Keratinocyte (primary cell): ENCODE measurements around the gene CWC22. TPM values are rescaled to one million over a fixed set of nuclear protein-coding genes. Genes with fewer than 3 reads are reported as not detected.
"Not testable (repeated sequence)": the region's sequence is repeated elsewhere in the genome, so short reads cannot be mapped to it uniquely, and the experiment has no call there.

ENCODE experiments used
- DNase-seq: peaks from one replicate; pipeline ENCODE4 v3.0.0-alpha.2; 2011; ENCODE audit warnings: low read depth, missing footprints, low spot score
- FAIRE-seq: peaks from 2 replicates; lab custom pipeline; 2011; peaks lifted over from hg19 to GRCh38; lab: Jason Lieb, UNC
- H2AFZ ChIP-seq: 2 replicates; pipeline ENCODE4 v1.6.0; 2012; ENCODE audit warnings: low read length, control low read depth, inconsistent platforms; ENCODE audit not compliant: control insufficient read depth
- H3K27ac ChIP-seq: 2 replicates; pipeline ENCODE4 v1.5.1; 2011; ENCODE audit warnings: low read length; ENCODE audit not compliant: control insufficient read depth, insufficient read depth
- H3K27me3 ChIP-seq: 3 replicates; pipeline ENCODE4 v1.6.0; 2011; ENCODE audit warnings: low read length; ENCODE audit not compliant: control insufficient read depth, insufficient read depth; ENCODE audit errors: extremely low read depth
- H3K36me3 ChIP-seq, 2 experiments: 2 replicates in 1 of 2; 3 replicates in 1 of 2; pipeline ENCODE4 v1.5.1; 2011; ENCODE audit warnings: low read length in 2 of 2, mild to moderate bottlenecking in 1 of 2; ENCODE audit not compliant: control insufficient read depth in 2 of 2, insufficient read depth in 2 of 2; ENCODE audit errors: extremely low read depth in 1 of 2
- H3K4me1 ChIP-seq: 3 replicates; pipeline ENCODE4 v1.5.1; 2011; ENCODE audit warnings: low read length; ENCODE audit not compliant: control insufficient read depth, insufficient read depth; ENCODE audit errors: extremely low read depth
- H3K4me2 ChIP-seq: 3 replicates; pipeline ENCODE4 v1.6.0; 2011; ENCODE audit warnings: low read depth, low read length; ENCODE audit not compliant: control insufficient read depth, insufficient read depth; ENCODE audit errors: extremely low read depth
- H3K4me3 ChIP-seq, 3 experiments: fragments of 200-600 bp in 1 of 3; sonication (generic) in 1 of 3; 2 replicates in 2 of 3; 3 replicates in 1 of 3; pipeline ENCODE4 v1.5.1; 2011 to 2016; ENCODE audit warnings: low read length in 3 of 3, mild to moderate bottlenecking in 3 of 3, control low read depth in 2 of 3, inconsistent platforms in 1 of 3, low read depth in 1 of 3, mixed read lengths in 1 of 3, mixed run types in 1 of 3, moderate library complexity in 1 of 3; ENCODE audit not compliant: control insufficient read depth in 2 of 3, insufficient read depth in 2 of 3; ENCODE audit errors: extremely low read depth in 1 of 3
- H3K79me2 ChIP-seq: 2 replicates; pipeline ENCODE4 v1.6.0; 2012; ENCODE audit warnings: low read length; ENCODE audit not compliant: control insufficient read depth, insufficient read depth
- H3K9ac ChIP-seq: 3 replicates; pipeline ENCODE4 v1.6.0; 2011; ENCODE audit warnings: low read length; ENCODE audit not compliant: control insufficient read depth, insufficient read depth; ENCODE audit errors: extremely low read depth
- H3K9me1 ChIP-seq: 3 replicates; pipeline ENCODE4 v1.6.0; 2011; ENCODE audit warnings: low read length; ENCODE audit not compliant: control insufficient read depth, insufficient read depth; ENCODE audit errors: extremely low read depth
- H3K9me3 ChIP-seq: 2 replicates; pipeline ENCODE4 v1.5.1; 2012; ENCODE audit warnings: low read depth, low read length; ENCODE audit not compliant: control insufficient read depth
- H4K20me1 ChIP-seq: 3 replicates; pipeline ENCODE4 v1.6.0; 2011; ENCODE audit warnings: low read length; ENCODE audit not compliant: control insufficient read depth, insufficient read depth; ENCODE audit errors: extremely low read depth
- EZH2 ChIP-seq: IDR thresholded peaks from one replicate; pipeline ENCODE4 v1.6.1; 2012; ENCODE audit warnings: inconsistent platforms, mild to moderate bottlenecking, low read length, moderate library complexity
- dilution Hi-C: fragments of 300-500 bp; cut with MboI; formaldehyde crosslinking; loops from one replicate; pipeline ENCODE4 v1.7.0; 2020; ENCODE audit warnings: low sequenced_read_pairs; ENCODE audit not compliant: extremely low pct_ligation_motif_present
- polyA minus RNA-seq, 3 experiments: library from RNA; depleted of rRNA, polyadenylated mRNA; stranded (reverse); fragments of >200 nt; gene quantifications; 1 replicate in 1 of 3; 2 replicates in 1 of 3; 3 replicates in 1 of 3; pipeline ENCODE4 v1.2.3, GENCODE V29; 2011
- polyA plus RNA-seq, 5 experiments: library from polyadenylated mRNA; depleted of rRNA in 3 of 5; stranded (reverse) in 3 of 5; stranded (forward) in 1 of 5; unstranded in 1 of 5; fragments of >200 nt; gene quantifications; 1 replicate in 1 of 5; 2 replicates in 3 of 5; 3 replicates in 1 of 5; pipeline versions ENCODE4 v1.2.1 to v1.2.3, GENCODE V29; 2011 to 2012; ENCODE audit warnings: missing spikeins in 2 of 5, low read depth in 1 of 5, low replicate concordance in 1 of 5
- TF ChIP-seq, protein P1 (sequence below), 3 experiments: IDR thresholded peaks in 1 of 3; conservative IDR thresholded peaks in 1 of 3; optimal IDR thresholded peaks in 1 of 3; 2 replicates in 2 of 3; 3 replicates in 1 of 3; pipeline versions ENCODE3 to v1.5.1; 2011; ENCODE audit warnings: low read length in 3 of 3, mild to moderate bottlenecking in 3 of 3, moderate library complexity in 2 of 3, control low read depth in 1 of 3, inconsistent platforms in 1 of 3; ENCODE audit not compliant: insufficient read depth in 2 of 3; ENCODE audit errors: extremely low read depth in 1 of 3

Gene CWC22
- polyA plus RNA-seq (3.7 to 8.8 TPM (median 4.8 TPM) in 3 replicates), polyA minus RNA-seq (0.95 to 10.1 TPM (median 3.0 TPM) in 3 replicates)
- polyA plus RNA-seq (2011; ENCODE audit: low read depth) = 44.7 TPM
- 3.6 and 5.8 TPM in 2 replicates for polyA plus RNA-seq (2011; cell fraction: cytosol; rRNA removed)
- 7.8 and 11.0 TPM in 2 replicates for polyA plus RNA-seq (2011; cell fraction: nucleus; rRNA removed)
- 13.2 and 18.4 TPM in 2 replicates for polyA plus RNA-seq (2012; ENCODE audit: low replicate concordance)
- 2.5 TPM for polyA minus RNA-seq (2011; cell fraction: cytosol; rRNA and poly(A)+ RNA removed)
- 4.1 and 6.8 TPM in 2 replicates for polyA minus RNA-seq (2011; cell fraction: nucleus; rRNA and poly(A)+ RNA removed)

DNA sequence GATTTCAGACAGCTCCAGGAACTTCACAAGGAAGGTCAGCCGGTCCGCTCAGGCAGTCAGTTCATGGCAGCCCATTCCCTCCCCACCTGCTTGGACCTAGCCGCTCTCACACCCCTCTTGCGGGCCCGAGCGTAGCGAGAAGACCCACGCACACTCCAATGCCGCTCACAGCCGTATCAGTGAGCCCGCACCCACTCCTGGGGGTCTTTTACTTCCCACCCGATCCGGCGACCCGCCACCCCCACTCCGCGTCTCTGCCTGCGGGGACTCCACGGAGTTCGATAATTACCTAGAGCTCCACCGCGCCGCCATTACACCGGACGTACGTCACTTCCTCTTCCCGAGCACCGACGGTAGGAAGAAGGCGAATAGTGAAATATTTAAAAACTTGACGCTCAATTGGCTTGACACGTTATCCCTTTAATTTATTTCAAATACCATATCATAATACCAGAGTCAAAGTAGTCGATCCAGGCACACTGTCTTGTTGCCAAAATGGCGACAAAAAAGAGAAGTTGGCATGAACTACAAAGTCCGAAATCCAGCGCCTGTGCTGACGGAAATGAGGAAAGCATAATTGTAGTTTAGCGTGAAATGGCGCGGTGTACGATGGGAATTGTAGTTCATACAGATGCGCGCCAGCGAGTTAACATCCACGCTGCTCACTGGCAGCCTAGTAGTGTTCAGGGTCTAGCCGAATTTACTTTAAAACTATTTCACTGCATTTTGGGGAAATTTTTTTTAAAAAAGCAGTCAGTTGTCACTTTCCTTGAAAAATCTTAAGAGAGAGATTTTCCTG lies at the start of gene CWC22:
Gene CWC22, minus strand, starts transcription at position 517 of the 799 bp plus-strand sequence. CDS start 13,956 bp downstream, outside the sequence.
- FAIRE-seq (peak; percentile 82), DNase-seq (no peak)
- H3K27ac ChIP-seq = peak within 1 kb of the TSS; percentile 97
- H3K4me2 ChIP-seq = peak within 1 kb of the TSS; percentile 95
- H3K79me2 ChIP-seq = peaks cover 43% of the 10 kb centered on the region
- H3K9me3 ChIP-seq = no peaks in the 10 kb centered on the region
- H3K36me3 ChIP-seq = no peaks in the 10 kb centered on the region
- no peaks in the 10 kb centered on the region for H3K9me1 ChIP-seq
- TF ChIP-seq, protein P1, sequence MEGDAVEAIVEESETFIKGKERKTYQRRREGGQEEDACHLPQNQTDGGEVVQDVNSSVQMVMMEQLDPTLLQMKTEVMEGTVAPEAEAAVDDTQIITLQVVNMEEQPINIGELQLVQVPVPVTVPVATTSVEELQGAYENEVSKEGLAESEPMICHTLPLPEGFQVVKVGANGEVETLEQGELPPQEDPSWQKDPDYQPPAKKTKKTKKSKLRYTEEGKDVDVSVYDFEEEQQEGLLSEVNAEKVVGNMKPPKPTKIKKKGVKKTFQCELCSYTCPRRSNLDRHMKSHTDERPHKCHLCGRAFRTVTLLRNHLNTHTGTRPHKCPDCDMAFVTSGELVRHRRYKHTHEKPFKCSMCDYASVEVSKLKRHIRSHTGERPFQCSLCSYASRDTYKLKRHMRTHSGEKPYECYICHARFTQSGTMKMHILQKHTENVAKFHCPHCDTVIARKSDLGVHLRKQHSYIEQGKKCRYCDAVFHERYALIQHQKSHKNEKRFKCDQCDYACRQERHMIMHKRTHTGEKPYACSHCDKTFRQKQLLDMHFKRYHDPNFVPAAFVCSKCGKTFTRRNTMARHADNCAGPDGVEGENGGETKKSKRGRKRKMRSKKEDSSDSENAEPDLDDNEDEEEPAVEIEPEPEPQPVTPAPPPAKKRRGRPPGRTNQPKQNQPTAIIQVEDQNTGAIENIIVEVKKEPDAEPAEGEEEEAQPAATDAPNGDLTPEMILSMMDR (optimal IDR thresholded peaks at IDR 0.05 in 1 of 3, IDR thresholded peaks at IDR 0.05 in 1 of 3, conservative IDR thresholded peaks at IDR 0.05 in 1 of 3; ENCODE audit: extremely low read depth in 1 of 3, insufficient read depth in 2 of 3, low read length in 3 of 3) = no peak
- no peak for TF ChIP-seq EZH2
- H2AFZ ChIP-seq = peak within 1 kb of the TSS; percentile 98
- no peaks in the 10 kb centered on the region for H3K27me3 ChIP-seq
- peak within 1 kb of the TSS; percentile 91 to 99 (median 94) for H3K4me3 ChIP-seq
- peaks cover 18% of the 10 kb centered on the region for H3K4me1 ChIP-seq
- peak within 1 kb of the TSS; percentile 92 for H3K9ac ChIP-seq
- H4K20me1 ChIP-seq = no peaks in the 10 kb centered on the region
- dilution Hi-C loops = no loop called here

DNA sequence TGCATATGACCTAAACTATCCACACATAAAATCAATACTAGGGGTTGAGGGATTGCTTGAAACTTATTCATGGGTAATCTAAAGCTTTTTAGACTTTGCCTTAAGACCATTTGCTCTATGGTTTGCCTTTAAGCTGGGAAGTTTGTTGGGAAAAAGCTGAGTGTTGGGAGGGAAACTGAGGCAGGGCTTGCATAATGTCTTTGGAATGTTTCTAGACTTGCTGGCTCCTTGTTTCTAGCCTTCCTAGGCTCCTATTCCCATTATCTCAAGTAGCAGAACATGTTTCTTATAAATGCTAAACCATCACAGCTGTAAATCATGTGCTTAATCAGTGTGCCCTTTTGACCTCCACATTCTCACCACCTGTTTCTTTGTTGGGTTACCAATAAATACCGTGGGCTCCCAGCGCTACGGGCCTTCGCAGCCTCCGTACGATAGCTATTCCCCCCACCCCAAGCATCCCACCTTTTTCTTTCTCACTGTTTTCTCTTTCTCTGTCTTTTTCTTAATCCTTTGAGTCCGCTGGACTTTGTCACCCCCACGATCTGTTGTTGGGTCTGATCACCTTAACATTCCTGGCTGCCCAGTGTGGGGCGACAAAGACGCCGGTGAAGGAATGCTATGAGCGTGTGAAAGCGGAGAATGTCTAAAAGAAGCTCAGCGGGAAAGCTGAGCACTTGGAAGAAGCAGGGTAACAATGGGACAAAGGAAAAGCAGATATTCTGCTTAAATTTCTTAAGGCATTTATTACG lies 49.4 kb upstream of the CWC22 start:
- DNase-seq (no peak), FAIRE-seq (no peak)
- Histone ChIP-seq H2AFZ (no peak overlapping the region), H3K27me3 (no peaks in the 10 kb centered on the region), H3K4me2 (no peak overlapping the region), H3K36me3 (no peaks in the 10 kb centered on the region), H3K9me3 (no peaks in the 10 kb centered on the region), H3K79me2 (no peaks in the 10 kb centered on the region), H3K27ac (no peak overlapping the region), H3K4me3 (no peak overlapping the region), H3K9me1 (no peaks in the 10 kb centered on the region), H3K4me1 (no peaks in the 10 kb centered on the region), H4K20me1 (no peaks in the 10 kb centered on the region), H3K9ac (no peak overlapping the region)
- dilution Hi-C loops = no loop called here
- TF ChIP-seq EZH2 = no peak
- TF ChIP-seq, protein P1 (optimal IDR thresholded peaks at IDR 0.05 in 1 of 3, IDR thresholded peaks at IDR 0.05 in 1 of 3, conservative IDR thresholded peaks at IDR 0.05 in 1 of 3; ENCODE audit: extremely low read depth in 1 of 3, insufficient read depth in 2 of 3, low read length in 3 of 3) = no peak

DNA sequence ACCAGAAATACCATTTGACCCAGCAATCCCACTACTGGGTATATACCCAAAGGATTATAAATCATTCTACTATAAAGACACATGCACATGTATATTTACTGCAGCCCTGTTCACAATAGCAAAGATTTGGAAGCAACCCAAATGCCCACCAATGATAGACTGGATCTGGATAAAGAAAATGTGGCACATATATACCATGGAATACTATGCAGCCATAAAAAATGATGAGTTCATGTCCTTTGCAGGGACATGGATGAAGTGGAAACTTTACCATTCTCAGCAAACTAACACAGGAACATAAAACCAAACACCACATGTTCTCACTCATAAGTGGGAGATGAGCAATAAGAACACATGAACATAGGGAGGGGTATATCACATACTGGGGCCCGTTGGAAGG lies 47.5 kb upstream of the CWC22 start:
- dilution Hi-C loops, H3K9me1 ChIP-seq, H4K20me1 ChIP-seq, DNase-seq, FAIRE-seq, H3K4me1 ChIP-seq, H3K27me3 ChIP-seq, H3K27ac ChIP-seq, H3K36me3 ChIP-seq, H3K79me2 ChIP-seq, H3K4me2 ChIP-seq, H3K4me3 ChIP-seq, H3K9ac ChIP-seq, H3K9me3 ChIP-seq, H2AFZ ChIP-seq: not testable (repeated sequence)
